NCI-H128 (cell line): Measurements from ENCODE around the gene C9orf78.

ENCODE experiments used
- DNase-seq: peaks from one replicate; lab custom pipeline; 2025; ENCODE audit not compliant: unreplicated experiment; lab: John Stamatoyannopoulos, UW

Gene C9orf78

GRCh38 chr9:129868023-129868871, 33.2 kb upstream of the C9orf78 start:
- DNase-seq, result no peak

- DNase-seq, result no peak
Observed at GRCh38 chr9:129867136-129868022, 32.3 kb upstream of the C9orf78 start.

- no peak for DNase-seq
Observed at GRCh38 chr9:129866394-129867135, 31.5 kb upstream of the C9orf78 start.

GRCh38 chr9:129865668-129866320, 30.7 kb upstream of the C9orf78 start:
- DNase-seq, result no peak

- no peak for DNase-seq
Observed at GRCh38 chr9:129864991-129865647, 30.0 kb upstream of the C9orf78 start.

- DNase-seq, result no peak
Observed at GRCh38 chr9:129863059-129863690, 28.1 kb upstream of the C9orf78 start.

- no peak for DNase-seq
Observed at GRCh38 chr9:129861447-129861827, 26.4 kb upstream of the C9orf78 start.

GRCh38 chr9:129860653-129861446, 25.8 kb upstream of the C9orf78 start:
- DNase-seq, result no peak

- DNase-seq, result no peak
Observed at GRCh38 chr9:129858167-129858962, 23.3 kb upstream of the C9orf78 start.

GRCh38 chr9:129857207-129857606, 22.1 kb upstream of the C9orf78 start:
- DNase-seq, result no peak

- no peak for DNase-seq
Observed at GRCh38 chr9:129854588-129855110, 19.6 kb upstream of the C9orf78 start.

- DNase-seq, result no peak
Observed at GRCh38 chr9:129853614-129854013, 18.5 kb upstream of the C9orf78 start.

GRCh38 chr9:129852579-129852978, 17.5 kb upstream of the C9orf78 start:
- no peak for DNase-seq

GRCh38 chr9:129851821-129852220, 16.7 kb upstream of the C9orf78 start:
- DNase-seq, result no peak

- DNase-seq, result no peak
Observed at GRCh38 chr9:129850821-129851550, 15.9 kb upstream of the C9orf78 start.

GRCh38 chr9:129849901-129850300, 14.8 kb upstream of the C9orf78 start:
- DNase-seq, result no peak

- DNase-seq, result no peak
Observed at GRCh38 chr9:129848712-129849441, 13.8 kb upstream of the C9orf78 start.
